NCI-H1048 (cell line): ENCODE data around the gene NAA15.
"Not testable (repeated sequence)": the region's sequence is repeated elsewhere in the genome, so short reads cannot be mapped to it uniquely, and the experiment has no call there.

Source experiments
- DNase-seq: peaks from one replicate; lab custom pipeline; 2025; lab: John Stamatoyannopoulos, UW

NAA15 gene

GRCh38 chr4:139301113-139301820 is at the start of gene NAA15:
Gene NAA15, plus strand, starts transcription at chr4:139301505. Its CDS starts 273 bp downstream, at chr4:139301778.
- peak; percentile 98 for DNase-seq

- no peak for DNase-seq
Observed at GRCh38 chr4:139253046-139253445, 48.3 kb upstream of the NAA15 start.

- no peak for DNase-seq
Observed at GRCh38 chr4:139253713-139254112, 47.6 kb upstream of the NAA15 start.

- DNase-seq: not testable (repeated sequence)
Observed at GRCh38 chr4:139255581-139255980, 45.7 kb upstream of the NAA15 start.

- DNase-seq: no peak
Observed at GRCh38 chr4:139256349-139256748, 45.0 kb upstream of the NAA15 start.

- DNase-seq: no peak
Observed at GRCh38 chr4:139265654-139266053, 35.7 kb upstream of the NAA15 start.

GRCh38 chr4:139266208-139266582 is 35.1 kb upstream of the NAA15 start:
- DNase-seq: no peak

GRCh38 chr4:139266583-139267257 is 34.6 kb upstream of the NAA15 start:
- no peak for DNase-seq

GRCh38 chr4:139267301-139267700 is 34.0 kb upstream of the NAA15 start:
- no peak for DNase-seq

- DNase-seq: no peak
Observed at GRCh38 chr4:139273835-139274234, 27.5 kb upstream of the NAA15 start.

- DNase-seq: no peak
Observed at GRCh38 chr4:139274790-139275189, 26.5 kb upstream of the NAA15 start.

GRCh38 chr4:139275281-139275735 is 26.0 kb upstream of the NAA15 start:
- no peak for DNase-seq

- DNase-seq: no peak
Observed at GRCh38 chr4:139278485-139278884, 22.8 kb upstream of the NAA15 start.

GRCh38 chr4:139278912-139279759 is 22.2 kb upstream of the NAA15 start:
- no peak for DNase-seq

GRCh38 chr4:139279760-139280620 is 21.3 kb upstream of the NAA15 start, which contains the start of gene MGARP:
Gene MGARP, minus strand, starts transcription at chr4:139280225. Its CDS starts 67 bp downstream, at chr4:139280158.
- no peak for DNase-seq

- no peak for DNase-seq
Observed at GRCh38 chr4:139282065-139282720, 19.1 kb upstream of the NAA15 start.

GRCh38 chr4:139282721-139283075 is 18.6 kb upstream of the NAA15 start:
- DNase-seq: no peak

GRCh38 chr4:139286186-139286698 is 15.1 kb upstream of the NAA15 start:
- no peak for DNase-seq

- DNase-seq: peak; percentile 90
Observed at GRCh38 chr4:139295206-139295941, 5.9 kb upstream of the NAA15 start.

- no peak for DNase-seq
Observed at GRCh38 chr4:139295942-139296299, 5.4 kb upstream of the NAA15 start.
